Neural progenitor cell (in vitro differentiated cells): ENCODE measurements around the gene UBN2. TPM values are rescaled to one million over a fixed set of nuclear protein-coding genes. Genes with fewer than 3 reads are reported as not detected.

ENCODE experiments used
- DNase-seq: peaks from one replicate; pipeline ENCODE4 v3.0.0-alpha.2; 2016; ENCODE audit warnings: low spot score
- H2AFZ ChIP-seq: fragments of 200-600 bp; sonication (generic); replicated peaks from 2 replicates; pipeline ENCODE4 v1.6.1; 2016; ENCODE audit warnings: antibody characterized with exemption
- H3F3A ChIP-seq: fragments of 200-600 bp; sonication (generic); 2 replicates; pipeline ENCODE4 v1.6.1; 2016; ENCODE audit warnings: antibody characterized with exemption, low read depth
- H3K27ac ChIP-seq: fragments of 200-600 bp; sonication (generic); 2 replicates; pipeline ENCODE4 v1.5.1; 2016; ENCODE audit warnings: mild to moderate bottlenecking
- H3K27me3 ChIP-seq: fragments of 200-600 bp; sonication (generic); 2 replicates; pipeline ENCODE4 v1.6.1; 2016; ENCODE audit warnings: mild to moderate bottlenecking, moderate library complexity
- H3K36me3 ChIP-seq: fragments of 200-600 bp; sonication (generic); 2 replicates; pipeline ENCODE4 v1.5.1; 2016
- H3K4me1 ChIP-seq: fragments of 200-600 bp; sonication (generic); 2 replicates; pipeline ENCODE4 v1.6.1; 2016; ENCODE audit warnings: mixed run types
- H3K4me2 ChIP-seq: fragments of 200-600 bp; sonication (generic); 2 replicates; pipeline ENCODE4 v1.6.1; 2016
- H3K4me3 ChIP-seq: fragments of 200-600 bp; sonication (generic); 2 replicates; pipeline ENCODE4 v1.5.1; 2016
- H3K79me2 ChIP-seq: fragments of 200-600 bp; sonication (generic); 2 replicates; pipeline ENCODE4 v1.6.1; 2016; ENCODE audit warnings: low read depth
- H3K9ac ChIP-seq: fragments of 200-600 bp; sonication (generic); 2 replicates; pipeline ENCODE4 v1.6.1; 2016
- H3K9me3 ChIP-seq: fragments of 200-600 bp; sonication (generic); 2 replicates; pipeline ENCODE4 v1.5.1; 2016; ENCODE audit warnings: low read depth
- H4K20me1 ChIP-seq: fragments of 200-600 bp; sonication (generic); 2 replicates; pipeline ENCODE4 v1.6.1; 2016; ENCODE audit warnings: low read depth
- H3K27ac Mint-ChIP-seq: 3 replicates; pipeline ENCODE4 v1.8.0; 2021; ENCODE audit warnings: mixed read lengths
- H3K27me3 Mint-ChIP-seq: 2 replicates; pipeline ENCODE4 v1.8.0; 2022; ENCODE audit warnings: low read depth, mild to moderate bottlenecking, inconsistent platforms, moderate library complexity, mixed read lengths; ENCODE audit not compliant: insufficient read depth
- H3K36me3 Mint-ChIP-seq: 3 replicates; pipeline ENCODE4 v1.8.0; 2021; ENCODE audit warnings: mixed read lengths
- H3K4me1 Mint-ChIP-seq: 3 replicates; pipeline ENCODE4 v1.8.0; 2021; ENCODE audit warnings: mixed read lengths
- H3K4me3 Mint-ChIP-seq: 3 replicates; pipeline ENCODE4 v1.8.0; 2021; ENCODE audit warnings: mild to moderate bottlenecking, moderate library complexity, mixed read lengths
- H3K9me3 Mint-ChIP-seq: 3 replicates; pipeline ENCODE4 v1.8.0; 2020; ENCODE audit warnings: mixed read lengths
- EZH2 ChIP-seq: fragments of 200-600 bp; sonication (generic); IDR thresholded peaks from 2 replicates; pipeline ENCODE4 v1.6.1; 2017; ENCODE audit warnings: antibody characterized with exemption, mild to moderate bottlenecking, moderate library complexity
- EZH2phosphoT487 ChIP-seq: fragments of 200-600 bp; sonication (generic); IDR thresholded peaks from 2 replicates; pipeline ENCODE4 v1.6.1; 2017; ENCODE audit warnings: antibody characterized with exemption
- total RNA-seq: library from RNA; depleted of rRNA; stranded (reverse); fragments of >200 nt; gene quantifications from 2 replicates; pipeline ENCODE4 v1.2.3, GENCODE V29; 2015; ENCODE audit warnings: low replicate concordance
- TF ChIP-seq, protein P1 (sequence below): fragments of 200-600 bp; sonication (generic); IDR thresholded peaks from 2 replicates; pipeline ENCODE4 v1.5.1; 2017; ENCODE audit warnings: antibody characterized with exemption, mild to moderate bottlenecking

The UBN2 gene
- total RNA-seq, 1 donor from 2014 or later: 19.5 TPM

GRCh38 chr7:139254728-139255127 lies 23.7 kb downstream of the UBN2 start:
- TF ChIP-seq EZH2 (no peak), EZH2phosphoT487 (no peak)
- TF ChIP-seq, protein P1, sequence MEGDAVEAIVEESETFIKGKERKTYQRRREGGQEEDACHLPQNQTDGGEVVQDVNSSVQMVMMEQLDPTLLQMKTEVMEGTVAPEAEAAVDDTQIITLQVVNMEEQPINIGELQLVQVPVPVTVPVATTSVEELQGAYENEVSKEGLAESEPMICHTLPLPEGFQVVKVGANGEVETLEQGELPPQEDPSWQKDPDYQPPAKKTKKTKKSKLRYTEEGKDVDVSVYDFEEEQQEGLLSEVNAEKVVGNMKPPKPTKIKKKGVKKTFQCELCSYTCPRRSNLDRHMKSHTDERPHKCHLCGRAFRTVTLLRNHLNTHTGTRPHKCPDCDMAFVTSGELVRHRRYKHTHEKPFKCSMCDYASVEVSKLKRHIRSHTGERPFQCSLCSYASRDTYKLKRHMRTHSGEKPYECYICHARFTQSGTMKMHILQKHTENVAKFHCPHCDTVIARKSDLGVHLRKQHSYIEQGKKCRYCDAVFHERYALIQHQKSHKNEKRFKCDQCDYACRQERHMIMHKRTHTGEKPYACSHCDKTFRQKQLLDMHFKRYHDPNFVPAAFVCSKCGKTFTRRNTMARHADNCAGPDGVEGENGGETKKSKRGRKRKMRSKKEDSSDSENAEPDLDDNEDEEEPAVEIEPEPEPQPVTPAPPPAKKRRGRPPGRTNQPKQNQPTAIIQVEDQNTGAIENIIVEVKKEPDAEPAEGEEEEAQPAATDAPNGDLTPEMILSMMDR: no peak
- H3K4me1 Mint-ChIP-seq: no peaks in the 10 kb centered on the region
- peaks cover 19% of the 10 kb centered on the region for H3K36me3 Mint-ChIP-seq
- DNase-seq: no peak
- Histone ChIP-seq H3K36me3 (peaks cover 6% of the 10 kb centered on the region), H3K9me3 (no peaks in the 10 kb centered on the region), H3K27ac (no peak overlapping the region), H2AFZ (no peak overlapping the region), H4K20me1 (no peaks in the 10 kb centered on the region), H3K27me3 (no peaks in the 10 kb centered on the region), H3F3A (no peaks in the 10 kb centered on the region), H3K4me2 (no peak overlapping the region), H3K79me2 (no peaks in the 10 kb centered on the region), H3K9ac (no peak overlapping the region), H3K4me1 (no peaks in the 10 kb centered on the region), H3K4me3 (no peak overlapping the region)
- H3K27ac Mint-ChIP-seq: no peak overlapping the region
- H3K4me3 Mint-ChIP-seq: no peak overlapping the region
- H3K27me3 Mint-ChIP-seq: no peaks in the 10 kb centered on the region
- no peaks in the 10 kb centered on the region for H3K9me3 Mint-ChIP-seq

DNA sequence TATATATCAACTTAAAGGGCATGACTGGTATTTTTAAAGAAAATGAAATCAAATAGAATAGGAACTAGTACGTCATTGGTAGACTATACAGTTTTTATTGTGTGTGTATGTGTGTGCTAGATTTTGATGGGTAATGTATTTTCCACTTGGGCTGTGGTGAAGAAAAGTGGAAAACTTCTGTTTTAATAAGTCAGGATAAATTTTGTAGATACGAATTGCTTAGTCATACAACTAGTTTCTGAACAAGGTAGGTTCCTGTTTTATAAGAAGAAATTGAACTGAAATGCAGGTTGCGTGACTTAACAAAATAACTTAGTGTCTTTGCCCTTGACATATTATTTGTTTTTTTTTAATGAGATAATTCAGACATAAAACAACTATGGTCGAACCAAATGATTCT lies 24.3 kb downstream of the UBN2 start:
- no peaks in the 10 kb centered on the region for H3F3A ChIP-seq
- H3K4me3 ChIP-seq: no peak overlapping the region
- no peak for DNase-seq
- no peaks in the 10 kb centered on the region for H3K4me1 ChIP-seq
- no peaks in the 10 kb centered on the region for H4K20me1 ChIP-seq
- no peaks in the 10 kb centered on the region for H3K79me2 ChIP-seq
- no peak overlapping the region for H3K27ac ChIP-seq
- TF ChIP-seq EZH2phosphoT487: no peak
- TF ChIP-seq, protein P1: no peak
- TF ChIP-seq EZH2: no peak
- no peak overlapping the region for H3K4me2 ChIP-seq
- H3K27ac Mint-ChIP-seq: no peak overlapping the region
- no peaks in the 10 kb centered on the region for H3K27me3 Mint-ChIP-seq
- no peaks in the 10 kb centered on the region for H3K9me3 ChIP-seq
- no peak overlapping the region for H3K4me3 Mint-ChIP-seq
- H3K36me3 Mint-ChIP-seq: peaks cover 19% of the 10 kb centered on the region
- no peak overlapping the region for H3K9ac ChIP-seq
- H3K27me3 ChIP-seq: no peaks in the 10 kb centered on the region
- no peaks in the 10 kb centered on the region for H3K9me3 Mint-ChIP-seq
- no peak overlapping the region for H2AFZ ChIP-seq
- H3K4me1 Mint-ChIP-seq: no peaks in the 10 kb centered on the region
- peaks cover 6% of the 10 kb centered on the region for H3K36me3 ChIP-seq

DNA sequence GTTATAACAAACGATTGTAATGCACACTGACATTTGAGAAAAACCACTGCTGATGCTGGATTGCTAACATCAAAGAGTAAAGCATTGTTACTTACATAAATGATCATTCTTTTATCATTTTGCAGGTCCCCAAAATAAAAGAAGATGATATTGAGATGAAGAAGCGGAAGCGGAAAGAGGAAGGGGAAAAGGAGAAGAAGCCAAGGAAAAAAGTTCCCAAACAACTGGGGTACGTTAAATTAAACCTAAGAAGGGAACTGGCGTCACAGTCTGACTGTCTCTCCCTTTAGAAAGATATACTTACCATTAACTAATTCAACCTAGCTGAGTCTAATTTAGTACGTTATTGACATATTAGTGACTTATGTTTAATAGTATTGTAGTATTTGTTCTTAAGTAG lies 28.1 kb downstream of the UBN2 start:
- Histone ChIP-seq H3K9me3 (no peaks in the 10 kb centered on the region), H3K4me1 (no peaks in the 10 kb centered on the region), H3K27ac (no peak overlapping the region), H2AFZ (no peak overlapping the region), H3K9ac (no peak overlapping the region), H3K79me2 (no peaks in the 10 kb centered on the region), H3K27me3 (no peaks in the 10 kb centered on the region), H3K36me3 (peaks cover 10% of the 10 kb centered on the region), H3F3A (no peaks in the 10 kb centered on the region), H3K4me3 (no peak overlapping the region), H4K20me1 (no peaks in the 10 kb centered on the region), H3K4me2 (no peak overlapping the region)
- Mint-ChIP-seq H3K9me3 (no peaks in the 10 kb centered on the region), H3K36me3 (peaks cover 20% of the 10 kb centered on the region), H3K4me1 (no peaks in the 10 kb centered on the region), H3K27ac (no peak overlapping the region), H3K4me3 (no peak overlapping the region), H3K27me3 (no peaks in the 10 kb centered on the region)
- no peak for DNase-seq
- TF ChIP-seq, protein P1: no peak
- no peak for TF ChIP-seq EZH2
- no peak for TF ChIP-seq EZH2phosphoT487

DNA sequence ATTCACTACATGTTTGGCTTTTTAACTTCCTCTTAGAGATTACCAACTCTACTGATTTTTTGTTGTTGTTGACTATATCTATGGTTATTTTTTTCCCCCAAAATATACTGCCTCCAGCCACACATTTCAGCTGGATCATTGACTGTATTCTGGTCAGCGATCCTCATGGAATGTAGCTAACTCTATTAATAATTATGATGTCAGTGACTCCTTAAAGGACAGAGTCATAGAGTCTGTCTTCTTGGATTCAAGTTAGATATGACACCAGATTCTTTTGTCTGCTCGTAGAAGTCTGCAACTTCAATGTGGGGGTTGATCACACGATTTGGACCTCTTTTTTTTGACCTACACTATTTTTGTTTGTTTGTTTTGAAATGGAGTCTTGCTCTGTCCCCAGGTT lies 33.2 kb downstream of the UBN2 start:
- H3F3A ChIP-seq: no peaks in the 10 kb centered on the region
- H3K36me3 ChIP-seq: peaks cover 15% of the 10 kb centered on the region
- H3K9ac ChIP-seq: no peak overlapping the region
- no peak overlapping the region for H3K27ac ChIP-seq
- H4K20me1 ChIP-seq: no peaks in the 10 kb centered on the region
- no peak overlapping the region for H3K4me3 Mint-ChIP-seq
- no peaks in the 10 kb centered on the region for H3K79me2 ChIP-seq
- H3K27me3 Mint-ChIP-seq: no peaks in the 10 kb centered on the region
- no peaks in the 10 kb centered on the region for H3K27me3 ChIP-seq
- H3K4me2 ChIP-seq: no peak overlapping the region
- no peaks in the 10 kb centered on the region for H3K4me1 ChIP-seq
- DNase-seq: no peak
- TF ChIP-seq EZH2 (no peak), EZH2phosphoT487 (no peak)
- TF ChIP-seq, protein P1: no peak
- no peak overlapping the region for H2AFZ ChIP-seq
- H3K27ac Mint-ChIP-seq: no peak overlapping the region
- no peak overlapping the region for H3K4me3 ChIP-seq
- peaks cover 22% of the 10 kb centered on the region for H3K36me3 Mint-ChIP-seq
- no peaks in the 10 kb centered on the region for H3K9me3 Mint-ChIP-seq
- no peaks in the 10 kb centered on the region for H3K9me3 ChIP-seq
- H3K4me1 Mint-ChIP-seq: no peaks in the 10 kb centered on the region
